C4-2B (cell line): ENCODE measurements around the gene UGT1A10.

Experiments
- H3K27ac ChIP-seq: fragments of 450-650 bp; 2 replicates; pipeline ENCODE4 v1.5.1; 2017
- CTCF ChIP-seq: fragments of 450-650 bp; conservative IDR thresholded peaks from 2 replicates; pipeline ENCODE4 v1.5.1; 2017; ENCODE audit warnings: mild to moderate bottlenecking
- ZFX ChIP-seq: fragments of 450-650 bp; IDR thresholded peaks from 2 replicates; pipeline ENCODE4 v1.6.1; 2017

The UGT1A10 gene

GRCh38 chr2:233698740-233699139 is 62.5 kb downstream of the UGT1A10 start:
- peak overlapping the region; percentile 99 for H3K27ac ChIP-seq
- TF ChIP-seq ZFX (no peak), CTCF (no peak)

GRCh38 chr2:233699424-233700027 is 63.3 kb downstream of the UGT1A10 start:
- peak overlapping the region; percentile 99 for H3K27ac ChIP-seq
- TF ChIP-seq ZFX (no peak), CTCF (no peak)

GRCh38 chr2:233700028-233700635 is 63.9 kb downstream of the UGT1A10 start:
- peak overlapping the region; percentile 99 for H3K27ac ChIP-seq
- TF ChIP-seq ZFX (no peak), CTCF (no peak)

GRCh38 chr2:233700842-233701241 is 64.6 kb downstream of the UGT1A10 start:
- H3K27ac ChIP-seq, result peak overlapping the region; percentile 72; the same call in 1 of the 2 replicates

- H3K27ac ChIP-seq, result no peak overlapping the region
- TF ChIP-seq ZFX (no peak), CTCF (no peak)
Observed at GRCh38 chr2:233702238-233702637, 66.0 kb downstream of the UGT1A10 start.

GRCh38 chr2:233705911-233706506 is 69.8 kb downstream of the UGT1A10 start:
- peak overlapping the region; percentile 24; the same call in 1 of the 2 replicates for H3K27ac ChIP-seq
- TF ChIP-seq ZFX, result no peak
- TF ChIP-seq CTCF, result no peak

GRCh38 chr2:233706720-233707119 is 70.5 kb downstream of the UGT1A10 start:
- TF ChIP-seq ZFX, result no peak
- peak overlapping the region; percentile 36; the same call in 1 of the 2 replicates for H3K27ac ChIP-seq

GRCh38 chr2:233707940-233708644 is 71.8 kb downstream of the UGT1A10 start:
- no peak for TF ChIP-seq CTCF
- no peak for TF ChIP-seq ZFX
- H3K27ac ChIP-seq, result peak overlapping the region; percentile 55
